ENCODE results near the gene DNAJC13. TPM values are rescaled to one million over a fixed set of nuclear protein-coding genes. Genes with fewer than 3 reads are reported as not detected.

Gene DNAJC13
- total and polyA plus RNA-seq, 2 of the 8 experiments (the other 6 are each of a cell fraction or from before 2014, with no cell fraction given) = 7.9 to 28.8 TPM

- peaks cover 17 to 78% (median 51%) of the 10 kb centered on the region in 4 experiments; a peak in 7 of 8 replicates for H3K36me3 ChIP-seq (ENCODE audit: control insufficient read depth in 2 of 4, insufficient read depth in 4 of 4, low read length in 3 of 4)
- H2AFZ ChIP-seq (ENCODE audit: low read length) = no peak overlapping the region
- POLR2A ChIA-PET (ENCODE audit: partially characterized antibody) = no interaction called here
- TF ChIP-seq SRF (IDR thresholded peaks at IDR 0.05; ENCODE audit: low read depth, low read length) = no peak
- no peak for TF ChIP-seq ASH2L (IDR thresholded peaks at IDR 0.05; ENCODE audit: low read length)
- TF ChIP-seq CTCF (IDR thresholded peaks at IDR 0.05; ENCODE audit: control extremely low read depth in 1 of 3, insufficient read depth in 1 of 3, low read depth in 1 of 3, low read length in 3 of 3) = no peak
- TF ChIP-seq KDM5A (IDR thresholded peaks at IDR 0.05; ENCODE audit: low read length) = no peak
- TF ChIP-seq, protein P1, sequence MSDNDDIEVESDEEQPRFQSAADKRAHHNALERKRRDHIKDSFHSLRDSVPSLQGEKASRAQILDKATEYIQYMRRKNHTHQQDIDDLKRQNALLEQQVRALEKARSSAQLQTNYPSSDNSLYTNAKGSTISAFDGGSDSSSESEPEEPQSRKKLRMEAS (IDR thresholded peaks at IDR 0.05) = no peak
- no peak for TF ChIP-seq BACH1 (IDR thresholded peaks at IDR 0.05; ENCODE audit: low read length)
- TF ChIP-seq EGR1 (IDR thresholded peaks at IDR 0.05; ENCODE audit: borderline replicate concordance, low read depth, low read length) = no peak
- no peak for TF ChIP-seq POLR2AphosphoS5 (IDR thresholded peaks at IDR 0.05; ENCODE audit: low read depth, low read length)
- no peak for TF ChIP-seq BRCA1 (IDR thresholded peaks at IDR 0.05; ENCODE audit: low read depth, low read length)
- no peak for TF ChIP-seq CHD2 (IDR thresholded peaks at IDR 0.05; ENCODE audit: low read length)
- TF ChIP-seq, protein P2, sequence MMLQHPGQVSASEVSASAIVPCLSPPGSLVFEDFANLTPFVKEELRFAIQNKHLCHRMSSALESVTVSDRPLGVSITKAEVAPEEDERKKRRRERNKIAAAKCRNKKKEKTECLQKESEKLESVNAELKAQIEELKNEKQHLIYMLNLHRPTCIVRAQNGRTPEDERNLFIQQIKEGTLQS (IDR thresholded peaks at IDR 0.05; ENCODE audit: insufficient read depth, low read depth, low read length) = no peak
These were observed 87.2 kb downstream of the DNAJC13 start for GRCh38 chr3:132504375-132504933.

More at GRCh38 chr3:132504375-132504933, 87.2 kb downstream of the DNAJC13 start:
- Histone ChIP-seq H3K9ac (replicated peaks in 1 of 4; ENCODE audit: extremely low read depth in 1 of 4, low read depth in 3 of 4, low read length in 3 of 4) (no peak overlapping the region), H3K27me3 (replicated peaks in 1 of 4; ENCODE audit: control insufficient read depth in 3 of 4, extremely low read depth in 1 of 4, insufficient read depth in 3 of 4, low read length in 3 of 4) (peaks cover 0 to 1% (median 0%) of the 10 kb centered on the region in 4 experiments; a peak in 1 of 7 replicates), H2BK12ac (ENCODE audit: low read depth, low read length) (no peak overlapping the region), H2BK120ac (replicated peaks; ENCODE audit: low read depth, low read length) (no peak overlapping the region), H3K27ac (ENCODE audit: low read depth, low read length) (no peak overlapping the region), H3K4me3 (ENCODE audit: extremely low read depth in 1 of 4, insufficient read depth in 2 of 4, low read depth in 3 of 4, low read length in 4 of 4) (no peak overlapping the region), H2AK5ac (ENCODE audit: low read depth, low read length) (no peak overlapping the region), H3K4me1 (replicated peaks in 1 of 4; ENCODE audit: control insufficient read depth in 3 of 4, insufficient read depth in 4 of 4, low read length in 3 of 4) (no peaks in the 10 kb centered on the region), H2BK5ac (ENCODE audit: low read depth, low read length) (no peak overlapping the region), H3K18ac (ENCODE audit: extremely low read depth, low read length) (no peak overlapping the region), H4K5ac (ENCODE audit: insufficient read length, low read depth, low read length) (no peak overlapping the region), H3K4ac (replicated peaks; ENCODE audit: insufficient read length, low read depth, low read length) (no peak overlapping the region), H4K8ac (ENCODE audit: extremely low read depth, insufficient read depth, low read length) (no peak overlapping the region), H3K56ac (replicated peaks; ENCODE audit: insufficient read length, low read depth, low read length) (no peak overlapping the region), H3K79me2 (ENCODE audit: control insufficient read depth in 1 of 2, insufficient read depth in 2 of 2, low read length in 2 of 2) (no peaks in the 10 kb centered on the region), H3K23me2 (ENCODE audit: low read depth, low read length) (no peaks in the 10 kb centered on the region), H3K14ac (ENCODE audit: insufficient read length) (no peak overlapping the region), H4K91ac (replicated peaks; ENCODE audit: insufficient read length, low read length) (no peak overlapping the region), H3K4me2 (ENCODE audit: insufficient read depth in 1 of 2, low read depth in 2 of 2, low read length in 2 of 2) (no peak overlapping the region), H2BK15ac (ENCODE audit: low read length) (no peak overlapping the region), H4K20me1 (replicated peaks in 1 of 2; ENCODE audit: control insufficient read depth in 1 of 2, insufficient read depth in 2 of 2, low read length in 2 of 2) (no peaks in the 10 kb centered on the region), H3K9me3 (ENCODE audit: insufficient read depth in 2 of 2, low read depth in 1 of 2, low read length in 1 of 2) (no peaks in the 10 kb centered on the region), H3K23ac (ENCODE audit: insufficient read length) (no peak overlapping the region), H3K79me1 (ENCODE audit: low read depth, low read length) (no peaks in the 10 kb centered on the region), H2BK20ac (ENCODE audit: low read length) (no peak overlapping the region)
- FAIRE-seq = no peak
- no peak for DNase-seq (ENCODE audit: low read depth in 1 of 2, low spot score in 2 of 2)
- CTCF ChIA-PET (ENCODE audit: partially characterized antibody) = interaction anchor here (0.6 to 0.9 kb wide), 3 partner anchors 16 to 91 kb away, joined by 3 to 4 read pairs (median 3); no protein-coding TSS in a partner anchor
